Kidney (tissue), 14 donors: ENCODE data around the gene SLC38A2. TPM values are rescaled to one million over a fixed set of nuclear protein-coding genes. Genes with fewer than 3 reads are reported as not detected.
A peak's percentile ranks its signal among the peaks of the same experiment; 100 is the strongest.

Experiments used
- DNase-seq, 5 donors: peaks; one replicate each; pipeline ENCODE4 v3.0.0-alpha.2; 2013 to 2020
- FAIRE-seq: peaks from 2 replicates; lab custom pipeline; 2012; peaks lifted over from hg19 to GRCh38; lab: Jason Lieb, UNC
- H3K27ac ChIP-seq, 2 donors: one replicate each; pipeline ENCODE4 v1.7.0; 2013; ENCODE audit warnings: low read depth in 2 of 2, low read length in 2 of 2, inconsistent platforms in 1 of 2
- H3K27me3 ChIP-seq: one replicate; pipeline ENCODE4 v1.7.1; 2013; ENCODE audit warnings: low read length, inconsistent platforms; ENCODE audit not compliant: control insufficient read depth, insufficient read depth
- H3K36me3 ChIP-seq, 3 donors: one replicate each; pipeline versions ENCODE4 v1.7.0 to v1.7.1; 2013; ENCODE audit warnings: low read length in 3 of 3, control low read depth in 1 of 3, inconsistent platforms in 1 of 3; ENCODE audit not compliant: insufficient read depth in 3 of 3, control insufficient read depth in 2 of 3
- H3K4me1 ChIP-seq, 3 donors: one replicate each; pipeline versions ENCODE4 v1.7.0 to v1.7.1; 2013; ENCODE audit warnings: low read length in 3 of 3, inconsistent platforms in 1 of 3, low read depth in 1 of 3; ENCODE audit not compliant: control insufficient read depth in 2 of 3, insufficient read depth in 2 of 3
- H3K4me3 ChIP-seq, 3 donors: one replicate each; pipeline versions ENCODE4 v1.7.0 to v1.8.1; 2013; ENCODE audit warnings: low read length in 3 of 3, control low read depth in 1 of 3, inconsistent platforms in 1 of 3
- H3K9ac ChIP-seq, 3 donors: one replicate each; pipeline versions ENCODE4 v1.7.0 to v1.7.1; 2013; ENCODE audit warnings: low read length in 3 of 3, control low read depth in 1 of 3, inconsistent platforms in 1 of 3
- H3K9me3 ChIP-seq, 3 donors: one replicate each; pipeline versions ENCODE4 v1.7.0 to v1.7.1; 2013; ENCODE audit warnings: low read length in 3 of 3, control low read depth in 1 of 3, inconsistent platforms in 1 of 3; ENCODE audit not compliant: control insufficient read depth in 2 of 3, insufficient read depth in 1 of 3
- intact Hi-C: fragments of 100-400 bp; cut with DNase I; formaldehyde crosslinking; loops from one replicate; pipeline ENCODE4 v1.11.1; 2022
- polyA plus RNA-seq: library from polyadenylated mRNA; stranded (reverse); fragments of 350-450 nt; fragmentation: Illumina TruSeq; extraction: RNeasy Lipid Tissue Mini Kit (QIAGEN cat#74804); gene quantifications from one replicate; pipeline ENCODE4 v1.2.3, GENCODE V29; 2014; ENCODE audit warnings: low read depth, low replicate concordance; ENCODE audit not compliant: insufficient read depth
- total RNA-seq: library from RNA; stranded (reverse); fragmentation: NEBNext Ultra II Directional; extraction: Animal tissue kit (Norgen Biotek cat#: 25700); gene quantifications from one replicate; pipeline ENCODE4 v1.2.1, GENCODE V29; 2021
- TF ChIP-seq, protein P1 (sequence below): IDR thresholded peaks from 3 replicates; pipeline ENCODE4 v1.5.1; 2012; ENCODE audit warnings: mild to moderate bottlenecking, moderate library complexity, borderline replicate concordance; ENCODE audit not compliant: insufficient read depth; ENCODE audit errors: extremely low read depth
- donor health status: control.
- donor health status: control.
- donor health status: control.
- donor health status: control.
- donor health status: control.
- donor health status: DM: yes; HTN: yes; CAD: no.
- donor health status: Normal renal cell carcinoma (clear cell type).

Gene SLC38A2
- total and polyA plus RNA-seq, 2 donors from 2014 or later = 38.6 to 189 TPM

- Histone ChIP-seq H3K9ac (peak overlapping the region in 2 of 3 donors; percentile 62 to 74), H3K27ac (peak overlapping the region; percentile 19 to 98), H3K36me3 (peaks cover 13 to 50% (median 30%) of the 10 kb centered on the region in 3 donors), H3K4me3 (peak overlapping the region; percentile 76 to 97 (median 90)), H3K9me3 (no peaks in the 10 kb centered on the region), H3K27me3 (no peaks in the 10 kb centered on the region), H3K4me1 (peaks cover 0 to 28% (median 27%) of the 10 kb centered on the region in 3 donors)
- DNase-seq (no peak), FAIRE-seq (no peak)
- intact Hi-C loops = loop anchor here (10.0 kb wide), 1 partner anchor 295 kb away; no protein-coding TSS in a partner anchor
- TF ChIP-seq, protein P1, sequence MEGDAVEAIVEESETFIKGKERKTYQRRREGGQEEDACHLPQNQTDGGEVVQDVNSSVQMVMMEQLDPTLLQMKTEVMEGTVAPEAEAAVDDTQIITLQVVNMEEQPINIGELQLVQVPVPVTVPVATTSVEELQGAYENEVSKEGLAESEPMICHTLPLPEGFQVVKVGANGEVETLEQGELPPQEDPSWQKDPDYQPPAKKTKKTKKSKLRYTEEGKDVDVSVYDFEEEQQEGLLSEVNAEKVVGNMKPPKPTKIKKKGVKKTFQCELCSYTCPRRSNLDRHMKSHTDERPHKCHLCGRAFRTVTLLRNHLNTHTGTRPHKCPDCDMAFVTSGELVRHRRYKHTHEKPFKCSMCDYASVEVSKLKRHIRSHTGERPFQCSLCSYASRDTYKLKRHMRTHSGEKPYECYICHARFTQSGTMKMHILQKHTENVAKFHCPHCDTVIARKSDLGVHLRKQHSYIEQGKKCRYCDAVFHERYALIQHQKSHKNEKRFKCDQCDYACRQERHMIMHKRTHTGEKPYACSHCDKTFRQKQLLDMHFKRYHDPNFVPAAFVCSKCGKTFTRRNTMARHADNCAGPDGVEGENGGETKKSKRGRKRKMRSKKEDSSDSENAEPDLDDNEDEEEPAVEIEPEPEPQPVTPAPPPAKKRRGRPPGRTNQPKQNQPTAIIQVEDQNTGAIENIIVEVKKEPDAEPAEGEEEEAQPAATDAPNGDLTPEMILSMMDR = no peak
These were observed 2.8 kb downstream of the SLC38A2 start for GRCh38 chr12:46369474-46370379.

DNA sequence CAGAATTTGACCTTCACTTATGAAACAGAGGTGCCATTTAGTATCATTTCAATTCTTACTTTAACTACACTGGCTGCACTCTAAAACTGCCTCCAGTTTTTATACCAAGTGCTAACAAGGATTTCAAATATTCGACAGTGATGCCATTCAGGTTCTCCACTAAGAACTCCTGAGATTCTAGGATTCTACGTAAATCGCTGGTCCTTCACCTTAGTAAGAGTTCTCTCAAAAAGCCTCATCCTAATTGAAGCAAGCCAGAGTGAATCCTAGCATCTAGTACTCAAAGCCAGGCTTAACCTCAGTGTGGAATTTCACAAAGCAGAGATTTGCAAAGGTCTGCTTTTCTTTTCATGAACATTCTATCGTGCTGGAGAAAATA, 3.5 kb downstream of the SLC38A2 start:
- H3K9ac ChIP-seq = peak overlapping the region in 2 of 3 donors; percentile 62 to 74
- H3K36me3 ChIP-seq = peaks cover 15 to 55% (median 32%) of the 10 kb centered on the region in 3 donors
- peak overlapping the region in 2 of 3 donors; percentile 76 to 90 for H3K4me3 ChIP-seq
- H3K27me3 ChIP-seq = no peaks in the 10 kb centered on the region
- H3K4me1 ChIP-seq = peaks cover 0 to 28% (median 27%) of the 10 kb centered on the region in 3 donors
- TF ChIP-seq, protein P1 = no peak
- intact Hi-C loops = loop anchor here (10.0 kb wide), 1 partner anchor 296 kb away; no protein-coding TSS in a partner anchor
- DNase-seq (no peak), FAIRE-seq (no peak)
- peak overlapping the region; percentile 19 to 98 for H3K27ac ChIP-seq
- no peaks in the 10 kb centered on the region for H3K9me3 ChIP-seq

DNA sequence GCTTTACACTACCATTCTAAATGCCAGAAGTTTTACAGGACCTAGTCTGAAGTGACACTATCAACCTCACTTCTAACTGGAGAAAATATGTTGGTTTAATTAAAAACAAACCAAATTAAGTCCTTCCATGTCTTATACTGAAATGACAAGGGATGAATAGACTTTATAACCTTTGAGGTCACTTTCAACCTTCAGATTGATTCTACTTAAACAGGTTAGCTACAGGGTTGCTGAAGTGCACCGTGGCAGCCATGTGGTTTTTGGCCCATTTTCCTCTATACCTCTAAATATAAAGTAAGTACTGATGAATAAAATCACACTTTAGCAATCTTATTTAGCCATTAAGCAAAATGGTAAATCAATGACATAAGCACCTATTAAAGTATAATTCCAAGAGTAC, 3.9 kb downstream of the SLC38A2 start:
- Histone ChIP-seq H3K27me3 (no peaks in the 10 kb centered on the region), H3K9ac (peak overlapping the region in 2 of 3 donors; percentile 62 to 74), H3K36me3 (peaks cover 16 to 59% (median 36%) of the 10 kb centered on the region in 3 donors), H3K4me1 (peaks cover 0 to 28% (median 27%) of the 10 kb centered on the region in 3 donors), H3K4me3 (peak overlapping the region in 2 of 3 donors; percentile 76 to 90), H3K27ac (peak overlapping the region; percentile 19 to 98), H3K9me3 (no peaks in the 10 kb centered on the region)
- intact Hi-C loops = loop anchor here (10.0 kb wide), 1 partner anchor 296 kb away; no protein-coding TSS in a partner anchor
- TF ChIP-seq, protein P1 = no peak
- DNase-seq = no peak
- no peak for FAIRE-seq
